Measurements from ENCODE around the gene PRX. TPM values are rescaled to one million over a fixed set of nuclear protein-coding genes. Genes with fewer than 3 reads are reported as not detected.

The PRX gene
- total and polyA plus RNA-seq, 3 experiments from 2014 or later, result 0.29 to 1.6 (median 1.4) TPM

- Mint-ChIP-seq H3K4me1 (peaks cover 15 to 44% (median 20%) of the 10 kb centered on the region in 3 donors), H3K4me3 (peak overlapping the region in 1 of 7 donors; percentile 32), H3K27ac (peak overlapping the region in 1 of 8 donors; percentile 17), H3K27me3 (no peaks in the 10 kb centered on the region), H3K9me3 (no peaks in the 10 kb centered on the region), H3K36me3 (peaks cover 0 to 37% (median 9%) of the 10 kb centered on the region in 3 donors)
- H3K4me1 ChIP-seq (ENCODE audit: insufficient read depth, low read length), result peaks cover 5% of the 10 kb centered on the region
- no peak overlapping the region for H3K4me3 ChIP-seq (ENCODE audit: low read length)
- H3K27me3 ChIP-seq (ENCODE audit: insufficient read depth, low read length, poor library complexity, severe bottlenecking), result no peaks in the 10 kb centered on the region
- DNase-seq, result no peak
- ChIA-PET CTCF (no interaction called here), POLR2A (no interaction called here)
- no peak overlapping the region for H3K27ac ChIP-seq (ENCODE audit: low read depth, low read length)
- H3K9me3 ChIP-seq (ENCODE audit: low read length), result no peaks in the 10 kb centered on the region
- H3K36me3 ChIP-seq (ENCODE audit: insufficient read depth, low read length), result no peaks in the 10 kb centered on the region
Observed at GRCh38 chr19:40362160-40362559, 51.0 kb downstream of the PRX start.

- POLR2A ChIA-PET, result no interaction called here
- Histone ChIP-seq H3K4me3 (ENCODE audit: low read length) (no peak overlapping the region), H3K27me3 (ENCODE audit: insufficient read depth, low read length, poor library complexity, severe bottlenecking) (no peaks in the 10 kb centered on the region), H3K4me1 (ENCODE audit: insufficient read depth, low read length) (peaks cover 5% of the 10 kb centered on the region), H3K36me3 (ENCODE audit: insufficient read depth, low read length) (no peaks in the 10 kb centered on the region), H3K27ac (ENCODE audit: low read depth, low read length) (no peak overlapping the region), H3K9me3 (ENCODE audit: low read length) (no peaks in the 10 kb centered on the region)
- H3K36me3 Mint-ChIP-seq, result peaks cover 0 to 32% (median 9%) of the 10 kb centered on the region in 3 donors
- no peaks in the 10 kb centered on the region for H3K9me3 Mint-ChIP-seq
- H3K27me3 Mint-ChIP-seq, result peaks cover 0 to 1% of the 10 kb centered on the region in 2 donors
- DNase-seq, result no peak
- peaks cover 19 to 55% (median 29%) of the 10 kb centered on the region in 3 donors for H3K4me1 Mint-ChIP-seq
- H3K27ac Mint-ChIP-seq, result no peak overlapping the region
- CTCF ChIA-PET, result no interaction called here
- no peak overlapping the region for H3K4me3 Mint-ChIP-seq
Observed at GRCh38 chr19:40360708-40361241, 52.4 kb downstream of the PRX start.

GRCh38 chr19:40360020-40360707 lies 53.0 kb downstream of the PRX start:
- peaks cover 0 to 30% (median 9%) of the 10 kb centered on the region in 3 donors for H3K36me3 Mint-ChIP-seq
- peaks cover 16 to 54% (median 26%) of the 10 kb centered on the region in 3 donors for H3K4me1 Mint-ChIP-seq
- ChIA-PET CTCF (no interaction called here), POLR2A (no interaction called here)
- Histone ChIP-seq H3K9me3 (ENCODE audit: low read length) (no peaks in the 10 kb centered on the region), H3K4me3 (ENCODE audit: low read length) (no peak overlapping the region), H3K27me3 (ENCODE audit: insufficient read depth, low read length, poor library complexity, severe bottlenecking) (no peaks in the 10 kb centered on the region), H3K4me1 (ENCODE audit: insufficient read depth, low read length) (peaks cover 5% of the 10 kb centered on the region), H3K27ac (ENCODE audit: low read depth, low read length) (no peak overlapping the region), H3K36me3 (ENCODE audit: insufficient read depth, low read length) (no peaks in the 10 kb centered on the region)
- no peaks in the 10 kb centered on the region for H3K9me3 Mint-ChIP-seq
- no peak overlapping the region for H3K4me3 Mint-ChIP-seq
- H3K27me3 Mint-ChIP-seq, result peaks cover 0 to 1% of the 10 kb centered on the region in 2 donors
- H3K27ac Mint-ChIP-seq, result peak overlapping the region in 1 of 8 donors; percentile 94
- no peak for DNase-seq

- no peaks in the 10 kb centered on the region for H3K36me3 ChIP-seq (ENCODE audit: insufficient read depth, low read length)
- H3K27me3 ChIP-seq (ENCODE audit: insufficient read depth, low read length, poor library complexity, severe bottlenecking), result no peaks in the 10 kb centered on the region
- Mint-ChIP-seq H3K27ac (no peak overlapping the region), H3K4me1 (peaks cover 12 to 49% (median 23%) of the 10 kb centered on the region in 3 donors), H3K4me3 (no peak overlapping the region), H3K9me3 (no peaks in the 10 kb centered on the region), H3K27me3 (peaks cover 0 to 1% of the 10 kb centered on the region in 2 donors), H3K36me3 (peaks cover 0 to 28% (median 9%) of the 10 kb centered on the region in 3 donors)
- no peaks in the 10 kb centered on the region for H3K9me3 ChIP-seq (ENCODE audit: low read length)
- H3K4me1 ChIP-seq (ENCODE audit: insufficient read depth, low read length), result peaks cover 5% of the 10 kb centered on the region
- POLR2A ChIA-PET, result no interaction called here
- H3K4me3 ChIP-seq (ENCODE audit: low read length), result no peak overlapping the region
- CTCF ChIA-PET, result no interaction called here
- no peak for DNase-seq
- no peak overlapping the region for H3K27ac ChIP-seq (ENCODE audit: low read depth, low read length)
Observed at GRCh38 chr19:40358773-40359172, 54.4 kb downstream of the PRX start.

GRCh38 chr19:40357640-40358039 lies 55.5 kb downstream of the PRX start:
- no peaks in the 10 kb centered on the region for H3K36me3 ChIP-seq (ENCODE audit: insufficient read depth, low read length)
- ChIA-PET CTCF (no interaction called here), POLR2A (no interaction called here)
- H3K4me3 ChIP-seq (ENCODE audit: low read length), result no peak overlapping the region
- Mint-ChIP-seq H3K9me3 (no peaks in the 10 kb centered on the region), H3K27ac (peak overlapping the region in 2 of 8 donors; percentile 2 to 3), H3K27me3 (peaks cover 0 to 1% of the 10 kb centered on the region in 2 donors), H3K4me1 (peaks cover 5 to 38% (median 19%) of the 10 kb centered on the region in 3 donors), H3K36me3 (peaks cover 0 to 28% (median 5%) of the 10 kb centered on the region in 3 donors), H3K4me3 (no peak overlapping the region)
- H3K27ac ChIP-seq (ENCODE audit: low read depth, low read length), result no peak overlapping the region
- H3K27me3 ChIP-seq (ENCODE audit: insufficient read depth, low read length, poor library complexity, severe bottlenecking), result no peaks in the 10 kb centered on the region
- no peaks in the 10 kb centered on the region for H3K9me3 ChIP-seq (ENCODE audit: low read length)
- H3K4me1 ChIP-seq (ENCODE audit: insufficient read depth, low read length), result no peaks in the 10 kb centered on the region
- DNase-seq, result no peak

GRCh38 chr19:40356681-40357595 lies 56.2 kb downstream of the PRX start:
- POLR2A ChIA-PET, result no interaction called here
- no peak overlapping the region for H3K4me3 ChIP-seq (ENCODE audit: low read length)
- DNase-seq, result no peak
- H3K4me3 Mint-ChIP-seq, result peak overlapping the region in 1 of 7 donors; percentile 19
- CTCF ChIA-PET, result no interaction called here
- H3K9me3 ChIP-seq (ENCODE audit: low read length), result no peaks in the 10 kb centered on the region
- no peaks in the 10 kb centered on the region for H3K27me3 ChIP-seq (ENCODE audit: insufficient read depth, low read length, poor library complexity, severe bottlenecking)
- H3K36me3 ChIP-seq (ENCODE audit: insufficient read depth, low read length), result no peaks in the 10 kb centered on the region
- no peaks in the 10 kb centered on the region for H3K4me1 ChIP-seq (ENCODE audit: insufficient read depth, low read length)
- no peaks in the 10 kb centered on the region for H3K9me3 Mint-ChIP-seq
- H3K27ac Mint-ChIP-seq, result peak overlapping the region in 5 of 8 donors; percentile 2 to 63 (median 33)
- no peak overlapping the region for H3K27ac ChIP-seq (ENCODE audit: low read depth, low read length)
- peaks cover 0 to 24% (median 5%) of the 10 kb centered on the region in 3 donors for H3K36me3 Mint-ChIP-seq
- peaks cover 0 to 1% of the 10 kb centered on the region in 2 donors for H3K27me3 Mint-ChIP-seq
- H3K4me1 Mint-ChIP-seq, result peaks cover 5 to 33% (median 14%) of the 10 kb centered on the region in 3 donors

- DNase-seq, result no peak
- Mint-ChIP-seq H3K27me3 (peaks cover 0 to 1% of the 10 kb centered on the region in 2 donors), H3K4me3 (peak overlapping the region in 1 of 7 donors; percentile 19), H3K4me1 (peaks cover 10 to 37% (median 13%) of the 10 kb centered on the region in 3 donors), H3K36me3 (peaks cover 0 to 20% (median 5%) of the 10 kb centered on the region in 3 donors), H3K9me3 (no peaks in the 10 kb centered on the region), H3K27ac (peak overlapping the region in 4 of 8 donors; percentile 2 to 63 (median 23))
- no peaks in the 10 kb centered on the region for H3K9me3 ChIP-seq (ENCODE audit: low read length)
- ChIA-PET CTCF (no interaction called here), POLR2A (no interaction called here)
- no peaks in the 10 kb centered on the region for H3K27me3 ChIP-seq (ENCODE audit: insufficient read depth, low read length, poor library complexity, severe bottlenecking)
- no peak overlapping the region for H3K27ac ChIP-seq (ENCODE audit: low read depth, low read length)
- H3K4me3 ChIP-seq (ENCODE audit: low read length), result no peak overlapping the region
- no peaks in the 10 kb centered on the region for H3K4me1 ChIP-seq (ENCODE audit: insufficient read depth, low read length)
- H3K36me3 ChIP-seq (ENCODE audit: insufficient read depth, low read length), result no peaks in the 10 kb centered on the region
Observed at GRCh38 chr19:40355975-40356680, 57.0 kb downstream of the PRX start.

Measured in CD8-positive, alpha-beta memory T cell (primary cell).